ENCODE results near the gene KLHL17.

The KLHL17 gene

GRCh38 chr1:928825-929661 is 31.3 kb upstream of the KLHL17 start:
- H3K27ac ChIP-seq = no peak overlapping the region
- TF ChIP-seq CTCF (conservative IDR thresholded peaks at IDR 0.05; ENCODE audit: low read depth, low read length) = no peak
- peaks cover 5% of the 10 kb centered on the region for H3K4me1 ChIP-seq (ENCODE audit: low read depth, poor library complexity, severe bottlenecking)
- no peaks in the 10 kb centered on the region for H3K36me3 ChIP-seq (ENCODE audit: insufficient read depth)
- H3K9ac ChIP-seq = no peak overlapping the region
- peaks cover 93% of the 10 kb centered on the region for H3K27me3 ChIP-seq (ENCODE audit: insufficient read depth, low read depth)
- H3K4me3 ChIP-seq (IDR thresholded peaks at IDR 0.05; ENCODE audit: insufficient read depth, low read depth, low read length) = no peak overlapping the region
- H4K20me1 ChIP-seq (ENCODE audit: insufficient read depth) = no peaks in the 10 kb centered on the region
- no peak overlapping the region for H2AFZ ChIP-seq (ENCODE audit: low read depth)
- no peaks in the 10 kb centered on the region for H3K79me2 ChIP-seq (ENCODE audit: insufficient read depth, low read depth)
- H3K4me2 ChIP-seq = no peak overlapping the region

GRCh38 chr1:929712-930632 is 30.4 kb upstream of the KLHL17 start:
- Histone ChIP-seq H3K4me1 (ENCODE audit: low read depth, poor library complexity, severe bottlenecking) (peaks cover under 1% of the 10 kb centered on the region), H3K27me3 (ENCODE audit: insufficient read depth, low read depth) (peaks cover 87% of the 10 kb centered on the region), H2AFZ (ENCODE audit: low read depth) (no peak overlapping the region), H3K79me2 (ENCODE audit: insufficient read depth, low read depth) (no peaks in the 10 kb centered on the region), H3K4me3 (IDR thresholded peaks at IDR 0.05; ENCODE audit: insufficient read depth, low read depth, low read length) (no peak overlapping the region), H3K9ac (no peak overlapping the region), H3K36me3 (ENCODE audit: insufficient read depth) (no peaks in the 10 kb centered on the region), H3K27ac (no peak overlapping the region), H4K20me1 (ENCODE audit: insufficient read depth) (no peaks in the 10 kb centered on the region), H3K4me2 (no peak overlapping the region)
- TF ChIP-seq CTCF (conservative IDR thresholded peaks at IDR 0.05; ENCODE audit: low read depth, low read length) = no peak

- peaks cover 88% of the 10 kb centered on the region for H3K27me3 ChIP-seq (ENCODE audit: insufficient read depth, low read depth)
- H3K79me2 ChIP-seq (ENCODE audit: insufficient read depth, low read depth) = no peaks in the 10 kb centered on the region
- H3K36me3 ChIP-seq (ENCODE audit: insufficient read depth) = no peaks in the 10 kb centered on the region
- TF ChIP-seq CTCF (conservative IDR thresholded peaks at IDR 0.05; ENCODE audit: low read depth, low read length) = no peak
- H3K4me2 ChIP-seq = no peak overlapping the region
- no peak overlapping the region for H2AFZ ChIP-seq (ENCODE audit: low read depth)
- no peaks in the 10 kb centered on the region for H3K4me1 ChIP-seq (ENCODE audit: low read depth, poor library complexity, severe bottlenecking)
- H3K9ac ChIP-seq = no peak overlapping the region
- H3K27ac ChIP-seq = no peak overlapping the region
- no peaks in the 10 kb centered on the region for H4K20me1 ChIP-seq (ENCODE audit: insufficient read depth)
- no peak overlapping the region for H3K4me3 ChIP-seq (IDR thresholded peaks at IDR 0.05; ENCODE audit: insufficient read depth, low read depth, low read length)
Measured at GRCh38 chr1:930633-931138, 29.7 kb upstream of the KLHL17 start.

- Histone ChIP-seq H3K27ac (no peak overlapping the region), H3K36me3 (ENCODE audit: insufficient read depth) (no peaks in the 10 kb centered on the region), H3K79me2 (ENCODE audit: insufficient read depth, low read depth) (no peaks in the 10 kb centered on the region), H3K4me2 (no peak overlapping the region), H4K20me1 (ENCODE audit: insufficient read depth) (no peaks in the 10 kb centered on the region), H3K4me3 (IDR thresholded peaks at IDR 0.05; ENCODE audit: insufficient read depth, low read depth, low read length) (no peak overlapping the region), H3K27me3 (ENCODE audit: insufficient read depth, low read depth) (peaks cover 88% of the 10 kb centered on the region), H3K9ac (no peak overlapping the region), H2AFZ (ENCODE audit: low read depth) (no peak overlapping the region), H3K4me1 (ENCODE audit: low read depth, poor library complexity, severe bottlenecking) (no peaks in the 10 kb centered on the region)
- TF ChIP-seq CTCF (conservative IDR thresholded peaks at IDR 0.05; ENCODE audit: low read depth, low read length) = no peak
Measured at GRCh38 chr1:931380-932172, 28.8 kb upstream of the KLHL17 start.

All from KMS-11 (cell line).